GM12874 (cell line): ENCODE measurements around the gene HOXA3.

Source experiments
- TF ChIP-seq, protein P1 (sequence below): IDR thresholded peaks from 2 replicates; pipeline ENCODE4 v1.5.1; 2011; ENCODE audit warnings: low read depth, mild to moderate bottlenecking, control low read depth, low read length, moderate library complexity; ENCODE audit not compliant: insufficient read depth

The HOXA3 gene

DNA sequence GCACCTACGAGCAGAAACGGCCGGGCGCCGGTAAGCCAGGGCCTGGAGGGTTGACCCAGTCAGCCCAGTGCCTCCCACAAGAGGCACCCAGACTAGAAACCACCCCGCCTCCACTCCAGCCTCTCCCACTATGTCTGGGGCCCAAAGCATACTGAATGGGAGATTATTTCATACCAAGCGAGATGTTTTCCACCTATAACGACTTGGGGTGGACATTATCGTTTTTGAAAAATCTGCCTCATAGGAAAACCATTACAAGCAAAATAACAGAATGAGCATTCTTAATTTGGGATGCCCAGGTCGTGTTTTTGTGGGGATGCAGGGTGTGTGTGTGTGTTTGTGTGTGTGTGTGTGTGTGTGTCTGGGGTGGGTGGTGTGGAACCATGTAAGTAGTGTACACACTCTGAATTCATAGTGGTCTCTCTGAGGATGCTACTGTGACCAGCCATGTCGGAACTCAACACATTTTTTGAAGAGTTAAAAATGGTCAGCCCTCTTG, 6.4 kb downstream of the HOXA3 start:
- TF ChIP-seq, protein P1, sequence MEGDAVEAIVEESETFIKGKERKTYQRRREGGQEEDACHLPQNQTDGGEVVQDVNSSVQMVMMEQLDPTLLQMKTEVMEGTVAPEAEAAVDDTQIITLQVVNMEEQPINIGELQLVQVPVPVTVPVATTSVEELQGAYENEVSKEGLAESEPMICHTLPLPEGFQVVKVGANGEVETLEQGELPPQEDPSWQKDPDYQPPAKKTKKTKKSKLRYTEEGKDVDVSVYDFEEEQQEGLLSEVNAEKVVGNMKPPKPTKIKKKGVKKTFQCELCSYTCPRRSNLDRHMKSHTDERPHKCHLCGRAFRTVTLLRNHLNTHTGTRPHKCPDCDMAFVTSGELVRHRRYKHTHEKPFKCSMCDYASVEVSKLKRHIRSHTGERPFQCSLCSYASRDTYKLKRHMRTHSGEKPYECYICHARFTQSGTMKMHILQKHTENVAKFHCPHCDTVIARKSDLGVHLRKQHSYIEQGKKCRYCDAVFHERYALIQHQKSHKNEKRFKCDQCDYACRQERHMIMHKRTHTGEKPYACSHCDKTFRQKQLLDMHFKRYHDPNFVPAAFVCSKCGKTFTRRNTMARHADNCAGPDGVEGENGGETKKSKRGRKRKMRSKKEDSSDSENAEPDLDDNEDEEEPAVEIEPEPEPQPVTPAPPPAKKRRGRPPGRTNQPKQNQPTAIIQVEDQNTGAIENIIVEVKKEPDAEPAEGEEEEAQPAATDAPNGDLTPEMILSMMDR, result no peak

DNA sequence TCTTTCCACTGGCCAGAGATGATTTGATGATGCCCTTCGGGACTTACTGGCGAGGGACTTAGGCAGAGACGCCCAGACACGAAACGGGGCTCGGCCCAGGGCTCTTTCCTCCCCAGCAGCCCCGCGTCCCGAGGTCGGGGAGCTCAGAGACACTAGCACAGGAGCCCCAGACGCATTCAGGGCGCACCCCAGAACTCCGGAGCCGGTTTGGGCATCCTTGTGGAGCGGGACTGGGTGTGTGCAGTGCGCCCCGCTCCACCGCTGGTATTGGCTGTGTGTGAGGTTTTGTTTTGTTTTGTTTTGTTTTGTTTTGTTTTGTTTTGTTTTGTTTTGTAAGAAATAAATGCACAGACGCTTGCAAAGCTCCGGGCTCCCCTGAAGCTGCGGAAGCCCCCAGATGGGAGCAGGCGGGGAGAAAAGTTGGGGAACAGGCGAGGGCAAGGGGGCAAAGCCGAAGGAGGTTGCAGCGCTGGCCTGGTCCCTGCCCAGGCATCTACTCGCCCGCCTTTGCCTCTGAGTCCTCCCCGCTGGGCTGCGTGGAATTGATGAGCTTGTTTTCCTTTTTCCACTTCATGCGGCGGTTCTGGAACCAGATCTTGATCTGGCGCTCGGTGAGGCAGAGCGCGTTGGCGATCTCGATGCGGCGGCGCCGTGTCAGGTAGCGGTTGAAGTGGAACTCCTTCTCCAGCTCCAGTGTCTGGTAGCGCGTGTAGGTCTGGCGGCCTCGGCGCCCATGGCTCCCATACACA, 7.0 kb downstream of the HOXA3 start:
- TF ChIP-seq, protein P1, result no peak

DNA sequence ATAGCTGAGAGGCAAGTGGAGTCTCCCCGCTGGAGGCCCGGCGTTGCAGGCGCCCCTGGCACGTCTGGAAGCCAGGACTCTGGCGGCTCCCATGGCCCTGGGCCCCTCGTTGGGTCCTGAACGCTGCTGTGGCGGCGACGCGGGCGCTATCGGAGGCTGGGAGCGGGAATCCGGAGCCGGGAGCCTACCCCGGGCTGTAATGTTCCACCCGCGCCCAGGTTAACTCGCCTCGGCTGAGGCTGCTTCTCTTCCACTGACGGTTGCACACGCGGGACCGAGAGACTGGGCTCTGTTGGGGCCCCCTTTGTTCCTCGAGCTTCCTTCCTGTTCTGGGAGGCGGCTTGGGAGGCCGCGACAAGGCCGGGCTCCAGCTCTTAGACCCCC, 7.6 kb downstream of the HOXA3 start:
- TF ChIP-seq, protein P1, result no peak

DNA sequence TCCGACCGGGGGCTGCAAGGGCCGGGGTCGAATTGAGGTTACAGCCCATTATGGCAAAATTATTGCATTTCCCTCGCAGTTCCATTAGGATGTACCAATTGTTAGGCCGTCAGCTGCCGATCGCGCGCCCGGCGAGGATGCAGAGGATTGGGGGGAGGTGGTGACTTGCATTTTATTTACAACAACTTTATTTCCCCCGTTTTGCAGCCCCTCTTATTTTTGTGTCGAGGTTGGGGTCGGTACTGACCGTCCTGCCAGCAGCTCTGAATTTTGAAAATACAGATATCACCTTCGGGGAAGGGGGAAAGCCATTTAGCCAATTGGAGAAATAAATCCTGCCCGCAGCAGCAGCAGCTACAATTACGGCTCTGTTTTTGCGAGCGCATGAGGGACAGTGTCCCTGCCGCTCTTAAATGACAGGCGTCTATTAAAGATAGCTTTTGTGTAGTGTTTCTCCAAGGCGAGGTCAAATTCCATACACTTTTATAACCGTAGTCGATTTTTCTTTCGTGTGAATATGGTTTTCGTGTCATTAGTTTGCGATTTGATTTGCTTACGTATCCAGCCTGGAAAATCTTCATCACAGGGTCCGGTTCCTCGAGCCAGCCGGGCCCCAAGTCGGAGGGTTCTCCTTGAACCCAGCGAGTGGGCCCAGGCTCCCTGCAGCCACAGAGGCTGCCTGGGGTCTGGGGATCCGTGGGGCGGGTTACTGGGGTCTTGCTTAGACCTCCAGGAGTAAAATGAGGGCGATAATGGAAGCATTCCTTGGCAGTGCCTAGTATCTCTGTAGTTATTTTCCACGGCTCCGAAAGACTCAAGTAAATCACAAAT, 8.2 kb downstream of the HOXA3 start:
- TF ChIP-seq, protein P1, result no peak

- TF ChIP-seq, protein P1, result peak; percentile 73
Measured at GRCh38 chr7:27143023-27143949, 9.1 kb downstream of the HOXA3 start, which contains the start of gene HOXA5. Gene HOXA5 (minus strand): TSS chr7:27143681. CDS start chr7:27143607, 74 bp downstream.

DNA sequence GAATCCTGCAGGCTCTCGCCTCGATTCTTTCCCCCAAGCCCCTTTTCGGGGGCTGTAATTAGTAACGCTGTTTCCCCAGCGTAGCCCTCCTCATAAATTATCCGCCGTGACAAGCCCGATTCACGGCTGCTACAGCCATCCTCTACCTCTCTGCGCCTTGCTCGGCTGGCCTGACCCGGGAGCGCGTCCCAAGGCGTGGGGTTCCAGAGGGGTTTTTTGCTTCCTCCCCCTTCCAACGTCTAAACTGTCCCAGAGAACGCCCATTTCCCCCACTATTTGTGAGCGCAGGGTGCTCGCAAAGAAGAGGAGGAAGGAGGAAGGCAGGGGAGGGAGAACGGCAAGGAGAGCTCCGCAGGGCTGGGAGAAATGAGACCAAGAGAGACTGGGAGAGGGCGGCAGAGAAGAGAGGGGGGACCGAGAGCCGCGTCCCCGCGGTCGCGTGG, 9.8 kb downstream of the HOXA3 start:
- TF ChIP-seq, protein P1, result no peak
